Common myeloid progenitor, CD34-positive (primary cell): ENCODE results near the gene ALX4.

Experiments used
- CTCF ChIA-PET: fragments of 350-600 bp; sonication (Branson Sonifier 250); formaldehyde crosslinking; loops from one replicate; lab custom pipeline; 2021; ENCODE audit warnings: antibody characterized with exemption; lab: Charles Lee
- POLR2A ChIA-PET: fragments of 350-600 bp; sonication (Branson Sonifier 250); formaldehyde crosslinking; loops from one replicate; lab custom pipeline; 2021; ENCODE audit warnings: antibody characterized with exemption; lab: Charles Lee
- DNase-seq, 3 donors: peaks; one replicate each; pipeline versions ENCODE4 v3.0.0 to v3.0.0-alpha.2; 2013
- H3K27ac ChIP-seq, 2 experiments: 1 replicate in 1 of 2; 2 replicates in 1 of 2; pipeline ENCODE4 v1.7.0; 2013; ENCODE audit warnings: inconsistent platforms in 2 of 2, low read length in 2 of 2, mild to moderate bottlenecking in 2 of 2, low read depth in 1 of 2, moderate library complexity in 1 of 2; ENCODE audit not compliant: severe bottlenecking in 2 of 2, insufficient read depth in 1 of 2, poor library complexity in 1 of 2
- H3K27me3 ChIP-seq, 5 experiments: replicated peaks in 2 of 5; 1 replicate in 3 of 5; 2 replicates in 2 of 5; pipeline versions ENCODE4 v1.6.1 to v1.7.0; 2013; ENCODE audit warnings: low read length in 4 of 5, mild to moderate bottlenecking in 2 of 5, moderate library complexity in 2 of 5, inconsistent platforms in 1 of 5; ENCODE audit not compliant: insufficient read depth in 5 of 5, control insufficient read depth in 4 of 5
- H3K36me3 ChIP-seq, 4 experiments: 1 replicate in 2 of 4; 2 replicates in 2 of 4; pipeline versions ENCODE4 v1.6.1 to v1.7.0; 2013; ENCODE audit warnings: low read length in 3 of 4, control low read depth in 1 of 4, mild to moderate bottlenecking in 1 of 4; ENCODE audit not compliant: control insufficient read depth in 4 of 4, insufficient read depth in 4 of 4
- H3K4me1 ChIP-seq, 4 experiments: 1 replicate in 3 of 4; 2 replicates in 1 of 4; pipeline versions ENCODE4 v1.6.1 to v1.7.1; 2013; ENCODE audit warnings: low read length in 3 of 4, mild to moderate bottlenecking in 3 of 4, control low read depth in 1 of 4, inconsistent platforms in 1 of 4, moderate library complexity in 1 of 4; ENCODE audit not compliant: control insufficient read depth in 4 of 4, insufficient read depth in 4 of 4; ENCODE audit errors: control extremely low read depth in 1 of 4
- H3K4me3 ChIP-seq, 7 experiments: 1 replicate in 4 of 7; 2 replicates in 3 of 7; pipeline versions ENCODE4 v1.5.1 to v1.7.0; 2013; ENCODE audit warnings: mild to moderate bottlenecking in 7 of 7, low read length in 6 of 7, moderate library complexity in 6 of 7, inconsistent platforms in 2 of 7, low read depth in 2 of 7, control low read depth in 1 of 7; ENCODE audit not compliant: insufficient read depth in 4 of 7, control insufficient read depth in 1 of 7; ENCODE audit errors: extremely low read depth in 1 of 7
- H3K9me3 ChIP-seq, 5 experiments: 1 replicate in 4 of 5; 2 replicates in 1 of 5; pipeline versions ENCODE4 v1.6.1 to v1.7.1; 2013; ENCODE audit warnings: low read length in 4 of 5, mild to moderate bottlenecking in 2 of 5, inconsistent platforms in 1 of 5, low read depth in 1 of 5, moderate library complexity in 1 of 5; ENCODE audit not compliant: control insufficient read depth in 4 of 5, insufficient read depth in 2 of 5; ENCODE audit errors: control extremely low read depth in 1 of 5
- WGBS: methylation state at CpG from one replicate; pipeline ENCODE4 v1.1.5; 2013; ENCODE audit not compliant: insufficient coverage; 5-methylcytosine and 5-hydroxymethylcytosine counted together

Gene ALX4

DNA sequence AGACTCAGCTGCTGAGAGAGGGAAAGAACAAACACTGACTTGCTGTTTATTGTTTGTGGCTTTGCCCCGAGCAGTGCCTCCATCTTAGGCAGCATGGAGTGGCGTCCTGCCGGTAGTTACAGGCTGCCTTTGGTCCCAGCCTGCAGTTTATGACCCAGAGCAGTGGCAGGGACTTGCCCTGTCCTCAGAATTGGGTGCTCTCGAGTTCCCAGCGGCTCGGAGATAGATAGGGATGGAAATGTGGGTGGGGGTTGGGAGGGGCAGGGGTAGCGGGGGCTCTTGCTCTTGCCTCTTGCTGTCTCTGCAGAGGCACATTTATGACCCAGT, 3.1 kb downstream of the ALX4 start:
- no peaks in the 10 kb centered on the region for H3K36me3 ChIP-seq
- H3K27ac ChIP-seq: no peak overlapping the region
- peaks cover 0 to 3% (median 0%) of the 10 kb centered on the region in 5 experiments for H3K9me3 ChIP-seq
- POLR2A ChIA-PET: no interaction called here
- H3K4me3 ChIP-seq: no peak overlapping the region
- 38% methylated on average over 3 of the region's 7 CpGs for WGBS
- peaks cover under 1 to 99% (median 59%) of the 10 kb centered on the region in 5 experiments for H3K27me3 ChIP-seq
- CTCF ChIA-PET: interaction anchor here (1.9 kb wide), 1 partner anchor 17 kb away, joined by 6 read pairs; no protein-coding TSS in a partner anchor
- no peak for DNase-seq
- peaks cover 3 to 39% (median 25%) of the 10 kb centered on the region in 4 experiments for H3K4me1 ChIP-seq

DNA sequence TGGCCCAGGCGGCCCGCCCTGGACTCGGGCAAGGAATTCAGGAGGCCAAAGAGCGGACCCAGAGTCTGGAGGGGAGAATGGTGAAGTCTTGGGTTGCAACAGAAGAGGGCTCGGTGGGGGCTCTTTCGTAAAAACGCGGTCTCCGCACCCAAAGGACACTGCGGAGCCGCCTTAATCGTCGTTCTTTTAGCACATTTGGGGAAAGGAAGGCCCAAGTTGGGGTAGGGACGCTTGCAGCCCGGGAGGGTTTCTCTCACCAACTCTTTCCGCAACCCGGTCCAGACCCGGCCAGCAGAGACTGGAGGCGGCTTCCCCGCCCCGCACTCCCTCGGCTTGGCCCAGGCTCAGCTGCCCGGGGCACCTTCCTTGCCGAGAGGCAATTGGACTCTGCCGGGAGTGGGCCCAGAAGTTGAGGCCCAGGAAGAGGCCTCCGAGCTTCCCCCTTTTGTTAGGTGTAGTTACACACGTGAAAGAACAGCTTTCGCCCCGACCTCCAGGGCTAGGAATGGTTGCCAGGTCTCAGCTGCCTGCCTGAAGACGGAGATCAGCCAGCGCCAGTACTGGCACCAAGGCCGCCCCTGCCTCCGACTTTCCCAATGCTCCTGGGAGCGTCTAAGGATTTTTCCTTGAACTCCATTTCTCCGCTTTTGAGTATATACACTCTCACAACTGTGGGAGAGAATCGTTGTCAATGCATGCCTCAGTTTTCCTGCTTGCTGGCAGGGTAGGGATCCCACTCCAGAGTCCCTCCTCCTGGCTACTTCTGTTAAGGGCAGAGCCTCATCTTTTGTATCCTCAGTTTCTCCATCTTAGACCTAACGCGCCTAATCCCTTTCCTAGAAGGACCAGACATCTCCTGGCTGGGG, 3.7 kb downstream of the ALX4 start:
- ChIA-PET POLR2A (no interaction called here), CTCF (no interaction called here)
- Histone ChIP-seq H3K27me3 (peaks cover 0 to 99% (median 53%) of the 10 kb centered on the region in 5 experiments), H3K36me3 (no peaks in the 10 kb centered on the region), H3K9me3 (peaks cover 0 to 3% (median 0%) of the 10 kb centered on the region in 5 experiments), H3K27ac (no peak overlapping the region), H3K4me1 (peaks cover 3 to 39% (median 25%) of the 10 kb centered on the region in 4 experiments), H3K4me3 (peak overlapping the region; percentile 41 to 79 (median 65))
- peak in 2 of 3 donors; percentile 26 to 49 for DNase-seq
- WGBS: 11% methylated on average over 33 of the region's 38 CpGs

DNA sequence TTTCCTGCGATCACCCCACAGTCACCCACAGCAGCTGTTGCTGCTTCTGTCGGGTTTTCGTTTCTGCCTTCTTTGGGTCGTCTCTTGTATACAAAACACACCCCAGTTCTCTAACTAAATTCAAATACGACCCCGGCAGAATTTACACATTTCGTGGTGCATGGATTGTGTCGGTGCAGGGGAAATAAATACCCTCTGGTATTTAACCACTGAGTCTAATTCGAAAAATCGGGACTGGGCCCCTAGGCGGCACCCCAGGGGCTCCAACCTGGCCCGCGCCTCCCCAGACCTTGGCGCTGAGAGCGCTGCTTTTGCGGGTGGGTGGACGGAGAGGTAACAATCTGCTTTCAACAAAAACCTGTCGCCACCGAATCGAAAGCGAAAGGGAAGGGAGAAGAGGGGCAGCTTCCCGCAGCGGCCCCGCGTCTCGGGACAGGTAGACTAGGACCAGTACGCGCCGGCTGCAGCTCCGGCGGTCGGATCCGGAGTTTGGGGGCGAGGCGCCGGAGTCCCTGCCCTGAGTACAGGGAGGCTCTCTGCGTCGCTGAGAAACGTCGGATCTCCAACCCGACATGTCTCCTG, 4.4 kb downstream of the ALX4 start:
- peak overlapping the region; percentile 41 to 79 (median 65) for H3K4me3 ChIP-seq
- ChIA-PET CTCF (no interaction called here), POLR2A (no interaction called here)
- WGBS: 0% methylated on average over 26 of the region's 41 CpGs
- no peak overlapping the region for H3K27ac ChIP-seq
- H3K9me3 ChIP-seq: peaks cover 0 to 3% (median 0%) of the 10 kb centered on the region in 5 experiments
- peaks cover 0 to 99% (median 46%) of the 10 kb centered on the region in 5 experiments for H3K27me3 ChIP-seq
- DNase-seq: peak; percentile 56 to 81 (median 77)
- peaks cover 3 to 39% (median 25%) of the 10 kb centered on the region in 4 experiments for H3K4me1 ChIP-seq
- no peaks in the 10 kb centered on the region for H3K36me3 ChIP-seq

DNA sequence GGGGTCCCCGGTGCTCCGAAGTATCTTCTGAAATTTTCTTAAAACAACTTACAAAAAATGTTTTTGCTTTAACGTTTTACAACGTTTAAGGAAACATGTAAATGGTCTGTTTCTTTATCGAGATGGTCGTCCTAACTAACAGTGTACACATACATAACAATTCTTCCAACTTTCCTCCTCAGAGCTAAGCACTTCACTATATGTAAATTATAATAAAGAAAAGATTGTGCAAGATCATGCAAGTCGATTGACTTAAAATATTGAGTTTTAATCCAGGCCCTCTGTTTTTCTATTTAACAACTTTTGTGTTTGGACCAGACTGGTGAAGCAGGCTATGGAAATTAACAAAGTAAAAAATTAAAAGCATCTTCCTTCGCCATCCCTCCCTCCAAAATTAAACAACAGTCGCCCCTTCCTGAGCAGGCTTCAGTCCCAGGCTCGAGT, 4.9 kb downstream of the ALX4 start:
- peaks cover 3 to 36% (median 24%) of the 10 kb centered on the region in 4 experiments for H3K4me1 ChIP-seq
- 5% methylated on average over 3 of the region's 10 CpGs for WGBS

DNA sequence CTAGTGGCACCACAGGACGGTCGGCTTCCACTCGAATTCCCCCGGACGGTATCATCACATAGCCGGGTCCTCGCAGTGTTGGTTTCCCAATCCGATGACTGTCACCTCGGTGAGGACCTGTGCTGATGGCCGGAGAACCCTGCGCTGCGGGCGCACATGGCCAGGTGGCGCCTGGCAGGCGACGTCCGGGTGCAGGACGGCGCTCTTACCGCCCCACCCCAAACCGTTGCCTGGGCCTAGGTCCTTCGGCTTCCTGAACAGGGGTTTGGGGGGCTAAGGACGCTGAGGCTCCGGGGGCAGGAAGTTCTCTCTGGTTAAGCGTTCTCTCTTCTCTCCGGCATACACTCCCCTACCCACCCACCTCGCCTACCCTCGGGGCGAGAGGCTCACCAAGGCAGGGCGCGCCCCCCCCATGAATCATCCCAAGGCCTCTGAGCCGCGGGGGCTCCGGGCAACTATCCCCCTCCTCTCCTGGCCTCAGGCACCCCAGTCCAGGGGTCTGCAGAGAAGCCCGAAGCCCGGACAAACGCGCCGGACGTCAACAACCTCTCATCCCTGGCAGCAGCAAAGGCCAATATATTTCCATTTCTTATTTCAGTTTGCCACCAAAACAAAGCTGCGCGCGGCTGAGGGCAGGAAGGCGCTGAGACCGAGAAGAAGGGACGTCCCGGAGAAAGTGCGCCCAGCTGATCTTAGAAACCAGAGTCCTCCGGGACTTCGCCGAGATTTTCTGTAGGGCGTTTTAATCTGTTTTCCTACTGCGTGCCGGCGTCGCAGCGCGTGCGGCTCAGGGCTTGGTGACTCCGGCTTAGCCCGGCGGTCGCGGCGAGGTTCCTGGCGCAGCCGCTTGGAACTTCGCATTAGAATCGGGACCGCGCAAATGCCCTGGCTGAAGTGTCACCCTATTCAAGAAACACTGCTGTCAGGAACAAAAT, 5.6 kb downstream of the ALX4 start:
- WGBS: 5% methylated on average over 58 of the region's 71 CpGs
- ChIA-PET POLR2A (no interaction called here), CTCF (no interaction called here)
- no peaks in the 10 kb centered on the region for H3K36me3 ChIP-seq
- peaks cover 0 to 3% (median 0%) of the 10 kb centered on the region in 5 experiments for H3K9me3 ChIP-seq
- H3K27ac ChIP-seq: no peak overlapping the region
- peak in 1 of 3 donors; percentile 39 for DNase-seq
- peaks cover 3 to 30% (median 18%) of the 10 kb centered on the region in 4 experiments for H3K4me1 ChIP-seq
- peaks cover 0 to 99% (median 43%) of the 10 kb centered on the region in 5 experiments for H3K27me3 ChIP-seq
- peak overlapping the region in 2 of 7 experiments; percentile 11 to 19 for H3K4me3 ChIP-seq

More for the DNA sequence above, 4.9 kb downstream of the ALX4 start:
- Histone ChIP-seq H3K27ac (no peak overlapping the region), H3K9me3 (peaks cover 0 to 3% (median 0%) of the 10 kb centered on the region in 5 experiments), H3K4me3 (peak overlapping the region in 6 of 7 experiments; percentile 64 to 79 (median 70)), H3K36me3 (no peaks in the 10 kb centered on the region), H3K27me3 (peaks cover 0 to 99% (median 43%) of the 10 kb centered on the region in 5 experiments)
- DNase-seq: peak in 1 of 3 donors; percentile 38
- ChIA-PET CTCF (no interaction called here), POLR2A (no interaction called here)

DNA sequence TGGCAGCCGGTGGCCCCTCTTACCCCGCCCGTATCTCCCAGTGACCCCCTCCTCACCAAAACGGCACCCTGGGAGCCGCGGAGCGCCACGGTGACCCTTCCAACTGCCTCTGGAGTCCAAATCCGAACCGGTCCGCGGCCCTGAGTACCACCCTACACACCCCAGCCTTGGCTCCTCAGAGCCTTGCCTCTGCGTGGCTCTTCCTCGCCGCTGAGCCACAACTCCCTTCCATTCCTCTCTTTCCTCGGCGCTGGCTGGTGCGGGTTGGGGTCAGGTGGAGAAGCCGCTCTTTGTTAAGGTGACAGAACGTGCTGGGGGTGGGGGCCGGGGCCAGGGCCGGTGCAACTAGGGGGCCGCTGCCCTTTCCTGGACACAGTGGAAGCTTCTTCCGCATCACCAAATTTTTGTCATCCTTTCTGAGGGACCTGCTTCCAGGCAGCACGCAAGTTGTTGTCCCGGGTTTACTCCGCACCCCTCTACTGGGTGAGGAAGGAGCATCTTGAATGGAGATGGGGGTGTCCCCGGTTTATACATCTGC, 6.5 kb downstream of the ALX4 start:
- H3K36me3 ChIP-seq: no peaks in the 10 kb centered on the region
- no peak overlapping the region for H3K4me3 ChIP-seq
- H3K27ac ChIP-seq: no peak overlapping the region
- H3K27me3 ChIP-seq: peaks cover 0 to 96% (median 40%) of the 10 kb centered on the region in 5 experiments
- H3K9me3 ChIP-seq: peaks cover 0 to 3% (median 0%) of the 10 kb centered on the region in 5 experiments
- CTCF ChIA-PET: no interaction called here
- H3K4me1 ChIP-seq: peaks cover 3 to 28% (median 16%) of the 10 kb centered on the region in 4 experiments
- DNase-seq: no peak
- POLR2A ChIA-PET: interaction anchor here (0.6 kb wide), 1 partner anchor 730 kb away, joined by 3 read pairs; no protein-coding TSS in a partner anchor
- 4% methylated on average over 23 of the region's 28 CpGs for WGBS
